ENCODE measurements around the gene MDGA2.

- TF ChIP-seq RFX5 (IDR thresholded peaks at IDR 0.05; ENCODE audit: low read length) (no peak), YY1 (IDR thresholded peaks at IDR 0.05; ENCODE audit: low read depth) (no peak), POLR2AphosphoS5 (IDR thresholded peaks at IDR 0.05; ENCODE audit: low read depth, low read length) (no peak)
Measured at GRCh38 chr14:47120645-47121044, 554.8 kb downstream of the MDGA2 start.

Data from SK-N-SH (cell line).